ENCODE measurements around the gene RPTOR. TPM values are rescaled to one million over a fixed set of nuclear protein-coding genes. Genes with fewer than 3 reads are reported as not detected.
A peak's percentile ranks its signal among the peaks of the same experiment; 100 is the strongest.
"Not testable (repeated sequence)": the region's sequence is repeated elsewhere in the genome, so short reads cannot be mapped to it uniquely, and the experiment has no call there.

The RPTOR gene
- total RNA-seq, 1 donor, result 45.5 TPM

GRCh38 chr17:80803451-80804428 is 259.1 kb downstream of the RPTOR start:
- no peak for DNase-seq (ENCODE audit: low read depth in 2 of 3, low spot score in 2 of 3)

DNA sequence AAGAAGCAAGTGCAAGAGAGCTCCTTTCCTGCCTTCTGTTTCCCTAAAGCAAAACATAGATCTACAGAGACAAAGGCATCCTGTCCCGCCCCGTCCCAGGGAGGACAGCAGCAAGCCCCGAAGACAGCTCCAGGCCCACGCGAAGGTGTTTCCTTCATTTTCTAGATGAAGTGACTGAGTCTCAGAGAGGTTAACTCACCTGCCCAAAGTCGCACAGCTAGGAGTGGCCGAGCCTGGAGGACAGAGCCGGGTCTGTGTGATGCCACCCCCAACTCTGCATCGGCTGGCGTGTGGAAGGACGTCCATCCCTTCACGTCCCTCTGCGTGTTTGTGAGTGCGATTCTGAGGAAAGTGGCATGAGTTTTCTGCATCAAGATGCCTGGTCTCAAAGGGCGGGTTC is 259.8 kb downstream of the RPTOR start:
- no peak for DNase-seq (ENCODE audit: low read depth in 2 of 3, low spot score in 2 of 3)

- no peak for DNase-seq (ENCODE audit: low read depth in 2 of 3, low spot score in 2 of 3)
These were observed 260.6 kb downstream of the RPTOR start for GRCh38 chr17:80805032-80805751.

DNA sequence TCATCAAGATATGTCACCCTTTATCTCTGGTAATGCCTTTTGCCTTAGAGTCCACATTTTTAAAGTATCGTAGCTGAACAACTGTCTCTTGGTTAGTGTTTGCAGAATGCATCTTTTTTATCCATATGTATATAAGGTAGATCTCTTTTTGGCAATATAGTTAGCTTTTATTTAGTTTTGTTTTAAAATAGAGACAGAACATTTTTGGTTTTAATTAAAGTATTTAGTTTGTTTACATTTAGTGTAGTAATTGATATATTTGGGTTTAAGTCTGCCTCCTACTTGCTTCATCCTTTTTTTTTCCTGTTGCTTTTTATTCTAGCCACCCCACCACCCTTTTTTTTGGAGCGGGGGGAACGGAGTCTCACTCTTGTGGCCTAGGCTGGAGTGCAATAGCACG is 262.4 kb downstream of the RPTOR start:
- DNase-seq (ENCODE audit: low read depth in 2 of 3, low spot score in 2 of 3), result no peak

DNA sequence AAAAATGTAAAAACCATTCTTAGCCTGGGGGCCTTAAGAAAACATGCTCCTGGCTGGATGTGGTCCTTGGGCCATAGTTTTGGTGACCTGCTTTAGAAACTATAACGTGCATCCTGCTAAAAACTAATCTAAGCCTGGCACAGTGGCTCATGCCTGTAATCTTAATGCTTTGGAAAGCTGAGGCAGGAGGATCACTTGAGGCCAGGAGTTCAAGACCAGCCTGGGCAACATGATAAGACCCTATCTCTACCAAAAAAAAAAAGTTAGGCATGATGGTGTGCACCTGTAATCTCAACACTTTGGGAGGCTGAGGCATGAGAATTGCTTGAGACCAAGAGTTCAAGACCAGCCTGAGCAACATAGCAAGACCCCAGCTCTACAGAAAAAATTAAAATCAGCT is 263.2 kb downstream of the RPTOR start:
- DNase-seq (ENCODE audit: low read depth in 2 of 3, low spot score in 2 of 3), result no peak

DNA sequence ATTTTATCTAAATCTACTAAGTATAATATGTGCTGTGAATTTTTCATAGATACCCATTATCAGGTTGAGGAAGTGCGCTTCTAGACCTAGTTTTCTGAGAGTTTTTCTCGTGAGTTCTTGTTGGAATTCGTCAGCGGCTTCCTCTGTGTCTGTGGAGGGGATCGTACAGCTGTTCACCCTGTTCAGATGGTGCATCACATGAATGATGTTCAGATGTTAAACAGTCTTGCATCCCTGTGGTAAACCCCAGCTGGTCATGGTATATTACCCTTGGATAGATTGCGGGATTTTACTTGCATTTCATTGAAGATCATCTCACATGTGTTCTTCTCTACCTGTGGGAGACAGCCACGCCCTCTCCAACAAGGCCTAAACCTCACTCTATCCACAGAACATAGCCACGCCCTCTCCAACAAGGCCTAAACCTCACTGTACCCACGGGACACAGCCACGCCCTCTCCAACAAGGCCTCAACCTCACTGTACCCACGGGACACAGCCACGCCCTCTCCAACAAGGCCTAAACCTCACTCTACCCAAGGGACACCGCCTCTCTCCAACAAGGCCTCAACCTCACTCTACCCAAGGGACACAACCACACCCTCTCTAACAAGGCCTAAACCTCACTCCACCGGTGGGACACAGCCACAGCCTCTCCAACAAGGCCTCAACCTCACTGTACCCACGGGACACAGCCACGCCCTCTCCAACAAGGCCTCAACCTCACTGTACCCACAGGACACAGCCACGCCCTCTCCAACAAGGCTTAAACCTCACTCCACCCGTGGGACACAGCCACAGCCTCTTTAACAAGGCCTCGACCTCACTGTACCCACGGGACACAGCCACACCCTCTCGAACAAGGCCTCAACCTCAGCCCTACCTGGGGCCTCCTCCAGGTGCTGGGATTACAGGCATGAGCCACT is 266.8 kb downstream of the RPTOR start:
- DNase-seq (ENCODE audit: low read depth in 2 of 3, low spot score in 2 of 3), result no peak

DNA sequence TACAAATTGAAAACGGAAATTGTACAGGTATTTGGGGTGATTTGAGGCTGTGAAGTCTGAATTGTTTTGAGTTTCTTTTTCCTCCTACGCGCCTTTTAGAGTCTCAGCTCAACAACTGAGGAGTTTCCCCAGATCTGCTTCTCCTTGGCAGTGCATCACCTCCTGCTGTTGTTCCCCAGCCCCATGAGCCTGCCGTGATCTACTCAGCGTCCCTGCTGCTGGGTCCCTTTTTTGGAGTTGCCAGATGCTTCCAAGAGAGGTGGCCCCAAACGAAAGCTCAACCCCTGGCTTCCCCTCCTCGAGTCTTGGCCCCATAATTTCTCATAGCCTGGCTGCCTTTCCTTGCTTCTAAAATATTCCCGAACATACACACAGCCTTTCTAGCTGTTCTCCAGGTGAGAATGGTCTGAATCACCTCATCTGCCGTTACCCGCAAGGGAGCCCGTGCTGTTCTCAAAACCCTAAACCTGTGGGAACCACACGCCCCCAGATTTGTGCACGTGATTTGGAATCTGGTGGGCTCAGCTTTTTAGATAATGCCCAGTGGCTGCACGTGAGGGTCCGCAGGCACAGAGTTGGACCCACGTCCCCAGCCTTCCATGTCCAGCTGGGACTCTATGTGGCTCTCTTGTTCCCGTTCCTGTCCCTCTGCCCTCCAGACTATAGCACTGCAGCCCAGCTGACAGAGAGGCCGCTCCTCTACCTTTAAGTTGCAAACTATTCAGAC is 267.9 kb downstream of the RPTOR start:
- DNase-seq (ENCODE audit: low read depth in 2 of 3, low spot score in 2 of 3), result no peak

GRCh38 chr17:80813318-80813717 is 268.7 kb downstream of the RPTOR start:
- no peak for DNase-seq (ENCODE audit: low read depth in 2 of 3, low spot score in 2 of 3)

DNA sequence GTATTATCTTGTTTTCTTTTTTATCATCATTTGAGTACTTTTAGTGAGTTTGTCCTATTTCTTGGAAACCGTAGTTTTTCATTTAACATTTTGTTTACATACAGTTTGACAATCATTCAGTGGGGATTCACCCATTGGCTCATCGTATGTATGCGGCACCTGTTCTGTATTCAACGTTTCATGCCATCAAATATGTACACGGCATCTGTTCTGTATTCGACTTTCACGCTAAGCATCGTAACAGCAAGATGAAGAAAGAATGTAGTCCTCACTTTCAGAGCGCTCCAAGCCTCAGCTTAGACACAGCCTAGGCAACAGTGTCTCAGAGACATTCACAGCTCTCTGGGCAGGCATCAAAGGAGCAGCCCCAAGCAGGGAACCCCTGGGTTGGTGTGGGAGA is 269.9 kb downstream of the RPTOR start:
- no peak for DNase-seq (ENCODE audit: low read depth in 2 of 3, low spot score in 2 of 3)

DNA sequence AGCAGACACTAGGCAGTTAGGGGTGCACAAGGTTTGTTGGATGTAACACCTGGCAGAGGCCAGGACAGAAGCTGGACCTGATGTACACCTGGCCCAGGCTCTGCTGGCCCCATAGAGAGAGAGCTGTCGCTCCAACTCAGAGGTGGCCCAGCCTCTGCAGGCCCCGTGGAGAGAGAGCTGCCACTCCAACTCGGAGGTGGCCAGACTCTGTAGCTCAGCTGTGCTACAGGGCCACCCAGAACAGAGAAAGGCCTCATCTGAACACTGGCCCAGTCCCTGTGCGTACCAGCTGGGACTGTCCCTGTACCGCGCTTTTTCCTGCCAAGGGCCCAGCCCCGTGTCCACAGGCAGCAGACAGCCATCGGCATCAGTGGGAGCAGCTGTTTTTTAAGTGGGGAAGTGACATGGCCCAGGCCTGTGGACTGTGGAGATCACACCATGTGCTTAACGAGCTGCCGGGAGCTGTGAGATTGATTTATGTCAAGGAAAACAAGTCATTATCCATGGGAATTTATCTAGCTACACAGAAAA is 270.6 kb downstream of the RPTOR start:
- DNase-seq (ENCODE audit: low read depth in 2 of 3, low spot score in 2 of 3), result no peak

GRCh38 chr17:80815718-80816117 is 271.1 kb downstream of the RPTOR start:
- not testable (repeated sequence) for DNase-seq (ENCODE audit: low read depth in 2 of 3, low spot score in 2 of 3)

GRCh38 chr17:80816241-80817103 is 271.8 kb downstream of the RPTOR start:
- DNase-seq (ENCODE audit: low read depth in 2 of 3, low spot score in 2 of 3), result no peak

- no peak for DNase-seq (ENCODE audit: low read depth in 2 of 3, low spot score in 2 of 3)
These were observed 272.7 kb downstream of the RPTOR start for GRCh38 chr17:80817321-80817845.

GRCh38 chr17:80817861-80818260 is 273.2 kb downstream of the RPTOR start:
- DNase-seq (ENCODE audit: low read depth in 2 of 3, low spot score in 2 of 3), result no peak

DNA sequence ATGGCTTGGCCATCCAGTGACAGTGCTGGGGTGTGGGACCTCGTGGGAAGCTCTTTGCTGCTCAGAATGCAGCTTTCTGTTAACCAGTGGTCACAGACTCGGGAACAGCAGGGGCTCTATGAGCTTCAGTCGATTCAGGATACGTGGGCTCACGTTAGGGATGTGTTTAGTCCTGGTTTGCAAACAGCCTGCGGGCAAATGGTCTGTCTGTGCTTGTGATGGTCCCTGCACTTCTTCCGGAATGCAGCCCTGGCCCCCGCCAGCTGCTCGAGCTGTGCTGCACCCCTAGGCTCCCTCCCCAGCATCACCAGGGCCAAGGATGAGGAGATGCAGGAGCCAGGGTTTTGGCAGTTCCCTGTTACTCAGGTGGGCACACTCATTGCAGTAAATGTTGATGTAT is 274.2 kb downstream of the RPTOR start:
- no peak for DNase-seq (ENCODE audit: low read depth in 2 of 3, low spot score in 2 of 3)

GRCh38 chr17:80819422-80820164 is 275.0 kb downstream of the RPTOR start:
- DNase-seq (ENCODE audit: low read depth in 2 of 3, low spot score in 2 of 3), result peak in 1 of 3 donors; percentile 14

DNA sequence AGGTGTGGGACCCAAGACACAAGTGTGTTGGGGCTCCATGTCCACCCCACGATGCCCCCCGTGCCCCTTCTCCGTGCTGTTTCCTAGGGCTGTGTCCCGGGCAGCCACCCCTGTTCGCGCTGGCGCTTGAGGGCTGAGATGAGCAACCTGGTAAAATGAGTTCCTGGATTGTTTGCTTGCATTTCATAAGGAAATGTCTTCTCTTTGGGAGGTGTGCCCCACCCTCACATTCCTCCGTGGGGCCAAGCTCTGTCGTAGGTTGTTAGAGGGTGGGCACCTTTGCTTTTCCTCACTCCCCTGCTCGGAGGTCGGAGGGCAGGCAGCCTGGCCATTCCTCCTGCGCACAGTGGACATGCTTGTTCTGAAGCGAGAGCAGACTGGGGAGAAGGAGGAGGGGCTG is 275.7 kb downstream of the RPTOR start:
- no peak for DNase-seq (ENCODE audit: low read depth in 2 of 3, low spot score in 2 of 3)

DNA sequence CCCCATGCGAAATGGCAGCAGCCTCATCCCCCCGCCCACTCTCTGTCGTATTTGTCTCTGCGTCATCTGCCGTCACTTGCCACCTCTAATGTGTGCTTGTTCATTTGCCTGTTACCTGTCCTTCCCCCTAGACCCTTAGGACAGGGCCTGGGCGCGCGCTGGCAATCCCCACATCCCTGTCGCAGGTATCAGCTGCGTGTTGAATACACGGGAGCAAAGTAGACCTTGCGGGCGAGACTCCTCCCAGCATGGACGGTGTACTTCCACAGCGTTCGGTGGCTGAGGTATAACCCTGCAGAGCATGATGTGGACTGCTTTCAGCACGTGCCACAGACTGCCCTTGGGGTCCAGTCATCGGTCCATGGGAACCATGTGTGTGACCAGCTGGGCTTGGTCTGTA is 276.9 kb downstream of the RPTOR start:
- no peak for DNase-seq (ENCODE audit: low read depth in 2 of 3, low spot score in 2 of 3)

All from hematopoietic multipotent progenitor cell (in vitro differentiated cells).